ENCODE data around the gene C4orf54. TPM values are rescaled to one million over a fixed set of nuclear protein-coding genes. Genes with fewer than 3 reads are reported as not detected.

C4orf54 gene
- total RNA-seq, 1 experiment from 2014 or later = 4.7 TPM

- Histone ChIP-seq H3K4me3 (ENCODE audit: low read length) (no peak overlapping the region), H3K27me3 (ENCODE audit: low read length) (no peaks in the 10 kb centered on the region), H4K20me1 (ENCODE audit: insufficient read depth, low read depth, low read length) (no peaks in the 10 kb centered on the region), H3K4me2 (ENCODE audit: low read depth, low read length, poor library complexity, severe bottlenecking) (no peak overlapping the region), H2AFZ (ENCODE audit: low read length) (no peak overlapping the region), H3K79me2 (ENCODE audit: low read length) (no peaks in the 10 kb centered on the region), H3K4me1 (ENCODE audit: low read length) (peaks cover 10% of the 10 kb centered on the region), H3K36me3 (ENCODE audit: insufficient read depth, low read length) (no peaks in the 10 kb centered on the region), H3K9ac (ENCODE audit: low read length) (no peak overlapping the region), H3K9me3 (ENCODE audit: low read length) (no peaks in the 10 kb centered on the region), H3K27ac (ENCODE audit: low read length) (no peak overlapping the region), H3K9me2 (replicated peaks; ENCODE audit: insufficient read depth, low read length) (no peaks in the 10 kb centered on the region)
- DNase-seq = no peak
Observed at GRCh38 chr4:99612704-99613103, 44.9 kb downstream of the C4orf54 start.

- no peaks in the 10 kb centered on the region for H3K36me3 ChIP-seq (ENCODE audit: insufficient read depth, low read length)
- no peak overlapping the region for H3K27ac ChIP-seq (ENCODE audit: low read length)
- H3K79me2 ChIP-seq (ENCODE audit: low read length) = no peaks in the 10 kb centered on the region
- H3K4me1 ChIP-seq (ENCODE audit: low read length) = peaks cover 13% of the 10 kb centered on the region
- no peaks in the 10 kb centered on the region for H3K27me3 ChIP-seq (ENCODE audit: low read length)
- no peak overlapping the region for H3K9ac ChIP-seq (ENCODE audit: low read length)
- DNase-seq = no peak
- no peak overlapping the region for H3K4me2 ChIP-seq (ENCODE audit: low read depth, low read length, poor library complexity, severe bottlenecking)
- no peaks in the 10 kb centered on the region for H3K9me2 ChIP-seq (replicated peaks; ENCODE audit: insufficient read depth, low read length)
- no peaks in the 10 kb centered on the region for H4K20me1 ChIP-seq (ENCODE audit: insufficient read depth, low read depth, low read length)
- no peak overlapping the region for H3K4me3 ChIP-seq (ENCODE audit: low read length)
- no peak overlapping the region for H2AFZ ChIP-seq (ENCODE audit: low read length)
- no peaks in the 10 kb centered on the region for H3K9me3 ChIP-seq (ENCODE audit: low read length)
Observed at GRCh38 chr4:99612281-99612680, 45.3 kb downstream of the C4orf54 start.

- Histone ChIP-seq H3K9ac (ENCODE audit: low read length) (no peak overlapping the region), H3K79me2 (ENCODE audit: low read length) (no peaks in the 10 kb centered on the region), H3K4me1 (ENCODE audit: low read length) (peaks cover 22% of the 10 kb centered on the region), H3K27me3 (ENCODE audit: low read length) (no peaks in the 10 kb centered on the region), H3K27ac (ENCODE audit: low read length) (no peak overlapping the region), H4K20me1 (ENCODE audit: insufficient read depth, low read depth, low read length) (no peaks in the 10 kb centered on the region), H3K9me2 (replicated peaks; ENCODE audit: insufficient read depth, low read length) (no peaks in the 10 kb centered on the region), H2AFZ (ENCODE audit: low read length) (no peak overlapping the region), H3K4me3 (ENCODE audit: low read length) (no peak overlapping the region), H3K4me2 (ENCODE audit: low read depth, low read length, poor library complexity, severe bottlenecking) (no peak overlapping the region), H3K9me3 (ENCODE audit: low read length) (no peaks in the 10 kb centered on the region), H3K36me3 (ENCODE audit: insufficient read depth, low read length) (no peaks in the 10 kb centered on the region)
- no peak for DNase-seq
Observed at GRCh38 chr4:99610605-99611175, 46.9 kb downstream of the C4orf54 start.

- Histone ChIP-seq H3K9ac (ENCODE audit: low read length) (no peak overlapping the region), H3K9me3 (ENCODE audit: low read length) (no peaks in the 10 kb centered on the region), H3K9me2 (replicated peaks; ENCODE audit: insufficient read depth, low read length) (no peaks in the 10 kb centered on the region), H2AFZ (ENCODE audit: low read length) (no peak overlapping the region), H3K79me2 (ENCODE audit: low read length) (no peaks in the 10 kb centered on the region), H3K27ac (ENCODE audit: low read length) (no peak overlapping the region), H4K20me1 (ENCODE audit: insufficient read depth, low read depth, low read length) (no peaks in the 10 kb centered on the region), H3K4me1 (ENCODE audit: low read length) (peaks cover 14% of the 10 kb centered on the region), H3K36me3 (ENCODE audit: insufficient read depth, low read length) (no peaks in the 10 kb centered on the region), H3K27me3 (ENCODE audit: low read length) (no peaks in the 10 kb centered on the region), H3K4me2 (ENCODE audit: low read depth, low read length, poor library complexity, severe bottlenecking) (no peak overlapping the region), H3K4me3 (ENCODE audit: low read length) (no peak overlapping the region)
- DNase-seq = no peak
Observed at GRCh38 chr4:99608417-99608816, 49.2 kb downstream of the C4orf54 start.

Other genes with a start within 250 kb of the C4orf54 start
- not detected in 2 replicates for gene ADH7, start 222.5 kb downstream of the C4orf54 start, total RNA-seq (2014; rRNA removed; shearing (Covaris generic); ENCODE audit: low replicate concordance)
- not detected in 2 replicates for gene C4orf17, start 146.8 kb downstream of the C4orf54 start, total RNA-seq (2014; rRNA removed; shearing (Covaris generic); ENCODE audit: low replicate concordance)
- 11.5 and 15.1 TPM in 2 replicates for gene TRMT10A, start 93.8 kb downstream of the C4orf54 start, total RNA-seq (2014; rRNA removed; shearing (Covaris generic); ENCODE audit: low replicate concordance)
- gene MTTP, start 83.0 kb downstream of the C4orf54 start, total RNA-seq (2014; rRNA removed; shearing (Covaris generic); ENCODE audit: low replicate concordance) = 0.04 and 0.22 TPM in 2 replicates
- 49.1 and 102 TPM in 2 replicates for gene DAPP1, start 159.0 kb upstream of the C4orf54 start, total RNA-seq (2014; rRNA removed; shearing (Covaris generic); ENCODE audit: low replicate concordance)
- gene LAMTOR3, start 236.6 kb upstream of the C4orf54 start, total RNA-seq (2014; rRNA removed; shearing (Covaris generic); ENCODE audit: low replicate concordance) = 18.9 and 59.9 TPM in 2 replicates